GM12878 (cell line): ENCODE measurements around the gene PRDM16. TPM values are rescaled to one million over a fixed set of nuclear protein-coding genes. Genes with fewer than 3 reads are reported as not detected.

Experiments used
- ATAC-seq: fragments of 200-7000 bp; cut with Tn5 transposase; 3 replicates; pipeline ENCODE4 v1.9.1; 2020; ENCODE audit warnings: mild to moderate bottlenecking, moderate library complexity
- BruUV-seq: library from RNA; stranded (reverse); fragments of 400-500 nt; replicated peaks from 2 replicates; lab custom pipeline; 2021; lab: Mats Ljungman, UMichigan
- CTCF ChIA-PET: fragments of 300-600 bp; sonication (Branson Sonifier 250); formaldehyde crosslinking; extraction: SDS; loops from one replicate; lab custom pipeline; 2021; ENCODE audit warnings: inconsistent platforms; lab: Yijun Ruan, JAX
- POLR2A ChIA-PET: fragments of 350-600 bp; formaldehyde crosslinking; extraction: SDS; loops from one replicate; lab custom pipeline; 2021; ENCODE audit warnings: inconsistent platforms; lab: Charles Lee
- RAD21 ChIA-PET: fragments of 300-600 bp; sonication (Branson Sonifier 250); formaldehyde crosslinking; loops from one replicate; lab custom pipeline; 2023; ENCODE audit warnings: antibody characterized with exemption; ENCODE audit not compliant: unreplicated experiment; lab: Charles Lee
- SMC1A ChIA-PET: fragments of 300-600 bp; sonication (Branson Sonifier 250); formaldehyde crosslinking; loops from one replicate; lab custom pipeline; 2023; ENCODE audit not compliant: unreplicated experiment, uncharacterized antibody; lab: Charles Lee
- DNase-seq: peaks from one replicate; pipeline ENCODE4 v3.0.0-alpha.2; 2011; ENCODE audit warnings: low read depth, low spot score
- FAIRE-seq: peaks from 3 replicates; lab custom pipeline; 2011; peaks lifted over from hg19 to GRCh38; lab: Jason Lieb, UNC
- H2AFZ ChIP-seq: 2 replicates; pipeline ENCODE4 v1.6.0; 2011; ENCODE audit warnings: low read depth, low read length, control low read depth; ENCODE audit not compliant: control insufficient read depth
- H3K27ac ChIP-seq: 2 replicates; pipeline ENCODE4 v1.5.1; 2011; ENCODE audit warnings: control low read depth; ENCODE audit not compliant: control insufficient read depth, insufficient read depth
- H3K27me3 ChIP-seq, 2 experiments: replicated peaks in 1 of 2; 2 replicates each; pipeline versions ENCODE4 v1.6.0 to v1.6.1; 2011; ENCODE audit warnings: low read length in 1 of 2; ENCODE audit not compliant: control insufficient read depth in 2 of 2, insufficient read depth in 2 of 2
- H3K36me3 ChIP-seq, 2 experiments: 2 replicates each; pipeline ENCODE4 v1.5.1; 2011; ENCODE audit warnings: low read length in 1 of 2; ENCODE audit not compliant: control insufficient read depth in 2 of 2, insufficient read depth in 2 of 2
- H3K4me1 ChIP-seq: 2 replicates; pipeline ENCODE4 v1.6.1; 2011; ENCODE audit warnings: mild to moderate bottlenecking, low read length, moderate library complexity, mixed read lengths; ENCODE audit not compliant: control insufficient read depth, insufficient read depth
- H3K4me2 ChIP-seq: 2 replicates; pipeline ENCODE4 v1.6.0; 2011; ENCODE audit warnings: control low read depth; ENCODE audit not compliant: control insufficient read depth, insufficient read depth
- H3K4me3 ChIP-seq: fragments of 200-600 bp; sonication (generic); 2 replicates; pipeline ENCODE4 v1.5.1; 2016
- H3K79me2 ChIP-seq: 2 replicates; pipeline ENCODE4 v1.6.0; 2011; ENCODE audit warnings: low read length; ENCODE audit not compliant: control insufficient read depth, insufficient read depth
- H3K9ac ChIP-seq: 2 replicates; pipeline ENCODE4 v1.8.0; 2011; ENCODE audit warnings: low read length, control low read depth, mixed read lengths; ENCODE audit not compliant: control insufficient read depth, insufficient read depth
- H3K9me3 ChIP-seq: replicated peaks from 3 replicates; pipeline ENCODE4 v1.5.1; 2011; ENCODE audit warnings: mild to moderate bottlenecking, low read length; ENCODE audit not compliant: control insufficient read depth, insufficient read depth
- H4K20me1 ChIP-seq: 2 replicates; pipeline ENCODE4 v1.6.0; 2011; ENCODE audit not compliant: control insufficient read depth, insufficient read depth
- CHD2 ChIP-seq: IDR thresholded peaks from 2 replicates; pipeline ENCODE4 v1.6.1; 2011; ENCODE audit warnings: low read depth, low read length, improper control_type of control experiment, borderline replicate concordance
- ESRRA ChIP-seq: IDR thresholded peaks from 2 replicates; pipeline ENCODE4 v1.6.1; 2012; ENCODE audit warnings: mild to moderate bottlenecking, low read length, improper control_type of control experiment
- IKZF1 ChIP-seq: fragments of 450-650 bp; conservative IDR thresholded peaks from 2 replicates; pipeline ENCODE4 v1.6.1; 2017; ENCODE audit warnings: antibody characterized with exemption, mild to moderate bottlenecking
- KAT2A ChIP-seq: conservative IDR thresholded peaks from 2 replicates; pipeline ENCODE4 v1.6.1; 2011; ENCODE audit warnings: low read depth, low read length; ENCODE audit not compliant: control insufficient read depth
- POU2F2 ChIP-seq: IDR thresholded peaks from 3 replicates; pipeline ENCODE4 v1.6.1; 2011; ENCODE audit warnings: low read depth, mild to moderate bottlenecking, low read length, borderline replicate concordance
- SMAD5 ChIP-seq: IDR thresholded peaks from 2 replicates; pipeline ENCODE4 v1.6.1; 2016; ENCODE audit warnings: antibody characterized with exemption, low read depth
- SREBF1 ChIP-seq: IDR thresholded peaks from 2 replicates; pipeline ENCODE4 v1.6.1; 2012; ENCODE audit warnings: mild to moderate bottlenecking, low read length
- TARDBP ChIP-seq: IDR thresholded peaks from 2 replicates; pipeline ENCODE4 v1.6.1; 2016; ENCODE audit warnings: borderline replicate concordance
- WGBS: methylation state at CpG from one replicate; pipeline ENCODE4 v1.1.6; 2016; ENCODE audit warnings: low lambda C conversion rate; ENCODE audit not compliant: insufficient replicate concordance, insufficient coverage; ENCODE audit errors: missing lambda C conversion rate; 5-methylcytosine and 5-hydroxymethylcytosine counted together
- in situ Hi-C: fragments of 300-500 bp; cut with MboI; formaldehyde crosslinking; loops from 9 replicates; pipeline ENCODE4 v1.14.3; 2018; ENCODE audit warnings: mixed read lengths
- intact Hi-C: fragments of 100-400 bp; cut with micrococcal nuclease; formaldehyde crosslinking; loops from one replicate; pipeline ENCODE4 v1.14.2; 2022; ENCODE audit not compliant: unreplicated experiment
- polyA plus RNA-seq, 11 experiments: library from polyadenylated mRNA; depleted of rRNA in 4 of 11; unstranded in 6 of 11; stranded (reverse) in 5 of 11; fragments of >200 nt; fragmentation: Nextera tagmentation in 4 of 11; fragmentation: Illumina TruSeq in 1 of 11; extraction: Ambion mirVana in 4 of 11; extraction: Trizol in 1 of 11; gene quantifications; 1 replicate in 1 of 11; 2 replicates in 10 of 11; pipeline versions ENCODE4 v1.2.1 to v1.2.3, GENCODE V29; 2011 to 2016; ENCODE audit warnings: inconsistent platforms in 2 of 11, missing spikeins in 2 of 11, low read depth in 1 of 11
- total RNA-seq, 4 experiments: library from RNA; depleted of rRNA in 3 of 4; stranded (reverse); fragments of >200 nt in 3 of 4; fragmentation: Illumina TruSeq in 1 of 4; extraction: Trizol in 1 of 4; gene quantifications; 2 replicates each; pipeline versions ENCODE4 v1.2.1 to v1.2.3, GENCODE V29; 2013 to 2021
- TF ChIP-seq, protein P1 (sequence below): IDR thresholded peaks from 2 replicates; pipeline ENCODE4 v1.6.1; 2012; ENCODE audit warnings: low read length, inconsistent platforms
- TF ChIP-seq, protein P2 (sequence below): IDR thresholded peaks from 2 replicates; pipeline ENCODE4 v1.6.1; 2011; ENCODE audit warnings: borderline replicate concordance, low read depth, mild to moderate bottlenecking, moderate library complexity, mixed read lengths, low read length; ENCODE audit not compliant: insufficient read depth; ENCODE audit errors: extremely low read length
- TF ChIP-seq, protein P3 (sequence below), 3 experiments: IDR thresholded peaks in 2 of 3; conservative IDR thresholded peaks in 1 of 3; 2 replicates each; pipeline ENCODE4 v1.5.1; 2011; ENCODE audit warnings: low read depth in 3 of 3, low read length in 3 of 3, mild to moderate bottlenecking in 3 of 3, control low read depth in 2 of 3, moderate library complexity in 2 of 3, inconsistent platforms in 1 of 3, mixed read lengths in 1 of 3; ENCODE audit not compliant: control insufficient read depth in 2 of 3, insufficient read depth in 1 of 3; ENCODE audit errors: extremely low read depth in 1 of 3

The PRDM16 gene
- total and polyA plus RNA-seq, 10 of the 15 experiments (the other 5 are each of a cell fraction or from before 2014, with no cell fraction given), result 0.03 TPM; not detected in 9

DNA sequence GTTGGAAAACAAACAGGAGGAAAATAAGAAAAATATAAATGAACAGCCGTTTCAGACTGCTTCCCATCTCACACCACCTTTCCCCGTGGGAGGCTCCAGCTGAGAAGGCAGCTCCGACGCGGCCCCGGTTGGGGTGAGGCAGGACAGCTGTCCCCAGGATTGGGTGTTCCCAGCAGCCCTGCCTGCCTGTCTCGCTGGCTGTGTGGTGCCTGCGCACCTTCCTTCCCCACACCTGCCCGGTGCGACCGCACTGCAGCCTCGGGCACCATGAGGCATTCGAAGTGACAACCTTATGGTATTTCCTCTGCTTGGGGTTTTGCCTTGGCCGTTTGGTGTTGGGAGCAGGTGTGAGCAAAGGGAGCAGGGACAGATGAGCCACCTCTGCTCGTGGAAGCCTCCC lies 161.6 kb downstream of the PRDM16 start:
- H3K9me3 ChIP-seq, result no peaks in the 10 kb centered on the region
- no peak overlapping the region for H3K9ac ChIP-seq
- ChIA-PET RAD21 (no interaction called here), CTCF (no interaction called here), POLR2A (no interaction called here), SMC1A (no interaction called here)
- BruUV-seq, result no TSS peak
- no peak overlapping the region for H3K4me3 ChIP-seq
- intact Hi-C loops (no loop called here), in situ Hi-C loops (no loop called here)
- H4K20me1 ChIP-seq, result no peaks in the 10 kb centered on the region
- no peaks in the 10 kb centered on the region for H3K79me2 ChIP-seq
- no peaks in the 10 kb centered on the region for H3K36me3 ChIP-seq
- no peak for FAIRE-seq
- WGBS, result 37% methylated on average over 15 of the region's 15 CpGs
- no peak overlapping the region for H3K27ac ChIP-seq
- no peak overlapping the region for H2AFZ ChIP-seq
- no peak for TF ChIP-seq SREBF1
- no peak for ATAC-seq
- no peak overlapping the region for H3K4me2 ChIP-seq
- no peaks in the 10 kb centered on the region for H3K4me1 ChIP-seq
- H3K27me3 ChIP-seq, result no peaks in the 10 kb centered on the region
- DNase-seq, result no peak

DNA sequence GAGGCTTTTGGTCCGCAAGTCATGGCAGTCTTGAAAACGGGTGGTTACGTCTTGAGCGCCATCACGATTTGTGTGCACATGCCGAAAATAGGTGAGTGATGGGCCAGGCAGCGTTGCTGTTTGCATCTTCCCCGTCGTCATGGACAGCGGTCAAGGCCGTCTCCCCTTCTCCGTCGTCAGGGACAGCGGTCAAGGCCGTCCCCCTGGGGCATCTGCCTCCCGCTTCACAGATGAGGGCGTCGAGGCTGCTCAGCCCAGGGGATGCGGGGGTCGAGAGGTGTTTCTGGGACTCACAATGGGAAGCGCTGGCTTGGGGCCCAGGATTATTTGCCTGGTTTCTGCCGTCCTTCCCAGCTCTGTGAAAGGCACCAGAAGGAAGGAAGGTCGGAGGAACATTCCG lies 162.2 kb downstream of the PRDM16 start:
- Histone ChIP-seq H3K79me2 (no peaks in the 10 kb centered on the region), H2AFZ (no peak overlapping the region), H4K20me1 (no peaks in the 10 kb centered on the region), H3K36me3 (no peaks in the 10 kb centered on the region), H3K27me3 (no peaks in the 10 kb centered on the region), H3K9me3 (no peaks in the 10 kb centered on the region), H3K4me3 (no peak overlapping the region), H3K4me2 (no peak overlapping the region), H3K4me1 (no peaks in the 10 kb centered on the region), H3K27ac (no peak overlapping the region), H3K9ac (no peak overlapping the region)
- ChIA-PET CTCF (no interaction called here), SMC1A (no interaction called here), RAD21 (no interaction called here), POLR2A (no interaction called here)
- FAIRE-seq, result no peak
- no peak for TF ChIP-seq CHD2
- TF ChIP-seq, protein P1, sequence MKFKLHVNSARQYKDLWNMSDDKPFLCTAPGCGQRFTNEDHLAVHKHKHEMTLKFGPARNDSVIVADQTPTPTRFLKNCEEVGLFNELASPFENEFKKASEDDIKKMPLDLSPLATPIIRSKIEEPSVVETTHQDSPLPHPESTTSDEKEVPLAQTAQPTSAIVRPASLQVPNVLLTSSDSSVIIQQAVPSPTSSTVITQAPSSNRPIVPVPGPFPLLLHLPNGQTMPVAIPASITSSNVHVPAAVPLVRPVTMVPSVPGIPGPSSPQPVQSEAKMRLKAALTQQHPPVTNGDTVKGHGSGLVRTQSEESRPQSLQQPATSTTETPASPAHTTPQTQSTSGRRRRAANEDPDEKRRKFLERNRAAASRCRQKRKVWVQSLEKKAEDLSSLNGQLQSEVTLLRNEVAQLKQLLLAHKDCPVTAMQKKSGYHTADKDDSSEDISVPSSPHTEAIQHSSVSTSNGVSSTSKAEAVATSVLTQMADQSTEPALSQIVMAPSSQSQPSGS, result no peak
- TF ChIP-seq, protein P2, sequence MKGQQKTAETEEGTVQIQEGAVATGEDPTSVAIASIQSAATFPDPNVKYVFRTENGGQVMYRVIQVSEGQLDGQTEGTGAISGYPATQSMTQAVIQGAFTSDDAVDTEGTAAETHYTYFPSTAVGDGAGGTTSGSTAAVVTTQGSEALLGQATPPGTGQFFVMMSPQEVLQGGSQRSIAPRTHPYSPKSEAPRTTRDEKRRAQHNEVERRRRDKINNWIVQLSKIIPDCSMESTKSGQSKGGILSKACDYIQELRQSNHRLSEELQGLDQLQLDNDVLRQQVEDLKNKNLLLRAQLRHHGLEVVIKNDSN, result no peak
- TF ChIP-seq SMAD5, result no peak
- TF ChIP-seq POU2F2, result no peak
- no peak for TF ChIP-seq TARDBP
- TF ChIP-seq, protein P3, sequence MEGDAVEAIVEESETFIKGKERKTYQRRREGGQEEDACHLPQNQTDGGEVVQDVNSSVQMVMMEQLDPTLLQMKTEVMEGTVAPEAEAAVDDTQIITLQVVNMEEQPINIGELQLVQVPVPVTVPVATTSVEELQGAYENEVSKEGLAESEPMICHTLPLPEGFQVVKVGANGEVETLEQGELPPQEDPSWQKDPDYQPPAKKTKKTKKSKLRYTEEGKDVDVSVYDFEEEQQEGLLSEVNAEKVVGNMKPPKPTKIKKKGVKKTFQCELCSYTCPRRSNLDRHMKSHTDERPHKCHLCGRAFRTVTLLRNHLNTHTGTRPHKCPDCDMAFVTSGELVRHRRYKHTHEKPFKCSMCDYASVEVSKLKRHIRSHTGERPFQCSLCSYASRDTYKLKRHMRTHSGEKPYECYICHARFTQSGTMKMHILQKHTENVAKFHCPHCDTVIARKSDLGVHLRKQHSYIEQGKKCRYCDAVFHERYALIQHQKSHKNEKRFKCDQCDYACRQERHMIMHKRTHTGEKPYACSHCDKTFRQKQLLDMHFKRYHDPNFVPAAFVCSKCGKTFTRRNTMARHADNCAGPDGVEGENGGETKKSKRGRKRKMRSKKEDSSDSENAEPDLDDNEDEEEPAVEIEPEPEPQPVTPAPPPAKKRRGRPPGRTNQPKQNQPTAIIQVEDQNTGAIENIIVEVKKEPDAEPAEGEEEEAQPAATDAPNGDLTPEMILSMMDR (IDR thresholded peaks at IDR 0.05 in 2 of 3, conservative IDR thresholded peaks at IDR 0.05 in 1 of 3; ENCODE audit: control insufficient read depth in 2 of 3, extremely low read depth in 1 of 3, insufficient read depth in 1 of 3, low read depth in 3 of 3, low read length in 3 of 3), result no peak
- no peak for TF ChIP-seq ESRRA
- TF ChIP-seq KAT2A, result no peak
- no peak for TF ChIP-seq IKZF1
- DNase-seq, result no peak
- WGBS, result 53% methylated on average over 24 of the region's 24 CpGs
- intact Hi-C loops (no loop called here), in situ Hi-C loops (no loop called here)
- no TSS peak for BruUV-seq
- no peak for ATAC-seq
